SU-DHL-6 (cell line): ENCODE results near the gene NRL.

ENCODE experiments used
- EZH2phosphoT487 ChIP-seq: fragments of 200-600 bp; sonication (generic), shearing (Covaris generic); conservative IDR thresholded peaks from 2 replicates; pipeline ENCODE4 v1.6.1; 2018; ENCODE audit warnings: mild to moderate bottlenecking, antibody characterized with exemption, low read length, moderate library complexity, mixed read lengths
- TF ChIP-seq, protein P1 (sequence below): fragments of 200-600 bp; sonication (generic); IDR thresholded peaks from one replicate; pipeline ENCODE4 v1.5.1; 2017; ENCODE audit warnings: antibody characterized with exemption, mild to moderate bottlenecking, low read length, moderate library complexity; ENCODE audit not compliant: insufficient read depth, poor library complexity, severe bottlenecking

DNA sequence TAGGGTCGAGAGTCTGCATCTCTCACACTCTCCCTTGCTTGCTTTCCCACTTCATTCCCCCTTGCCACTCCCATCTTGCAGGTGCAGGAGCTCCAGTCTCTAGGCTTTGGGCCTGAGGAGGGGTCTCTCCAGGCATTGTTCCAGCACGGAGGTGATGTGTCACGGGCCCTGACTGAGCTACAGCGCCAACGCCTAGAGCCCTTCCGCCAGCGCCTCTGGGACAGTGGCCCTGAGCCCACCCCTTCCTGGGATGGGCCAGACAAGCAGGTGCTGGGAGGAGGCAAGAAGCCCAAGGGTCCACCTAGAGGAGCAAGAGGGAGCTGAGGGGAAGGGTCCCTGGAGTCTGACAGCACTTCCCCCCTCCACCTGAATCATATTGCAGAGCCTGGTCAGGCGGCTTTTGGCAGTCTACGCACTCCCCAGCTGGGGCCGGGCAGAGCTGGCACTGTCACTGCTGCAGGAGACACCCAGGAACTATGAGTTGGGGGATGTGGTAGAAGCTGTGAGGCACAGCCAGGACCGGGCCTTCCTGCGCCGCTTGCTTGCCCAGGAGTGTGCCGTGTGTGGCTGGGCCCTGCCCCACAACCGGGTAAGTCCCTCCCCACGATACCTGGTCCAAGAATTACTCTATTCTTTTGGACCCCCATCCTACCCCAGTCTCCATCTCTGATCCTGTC lies 36.8 kb upstream of the NRL start:
- TF ChIP-seq, protein P1, sequence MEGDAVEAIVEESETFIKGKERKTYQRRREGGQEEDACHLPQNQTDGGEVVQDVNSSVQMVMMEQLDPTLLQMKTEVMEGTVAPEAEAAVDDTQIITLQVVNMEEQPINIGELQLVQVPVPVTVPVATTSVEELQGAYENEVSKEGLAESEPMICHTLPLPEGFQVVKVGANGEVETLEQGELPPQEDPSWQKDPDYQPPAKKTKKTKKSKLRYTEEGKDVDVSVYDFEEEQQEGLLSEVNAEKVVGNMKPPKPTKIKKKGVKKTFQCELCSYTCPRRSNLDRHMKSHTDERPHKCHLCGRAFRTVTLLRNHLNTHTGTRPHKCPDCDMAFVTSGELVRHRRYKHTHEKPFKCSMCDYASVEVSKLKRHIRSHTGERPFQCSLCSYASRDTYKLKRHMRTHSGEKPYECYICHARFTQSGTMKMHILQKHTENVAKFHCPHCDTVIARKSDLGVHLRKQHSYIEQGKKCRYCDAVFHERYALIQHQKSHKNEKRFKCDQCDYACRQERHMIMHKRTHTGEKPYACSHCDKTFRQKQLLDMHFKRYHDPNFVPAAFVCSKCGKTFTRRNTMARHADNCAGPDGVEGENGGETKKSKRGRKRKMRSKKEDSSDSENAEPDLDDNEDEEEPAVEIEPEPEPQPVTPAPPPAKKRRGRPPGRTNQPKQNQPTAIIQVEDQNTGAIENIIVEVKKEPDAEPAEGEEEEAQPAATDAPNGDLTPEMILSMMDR: no peak
- TF ChIP-seq EZH2phosphoT487: no peak
